Right lobe of liver (tissue), 4 donors: ENCODE data around the gene KRTAP3-1.

Source experiments
- POLR2A ChIP-seq: fragments of 450-650 bp; IDR thresholded peaks from one replicate; pipeline ENCODE4 v1.6.1; 2017; ENCODE audit warnings: antibody characterized with exemption, mild to moderate bottlenecking
- TF ChIP-seq, protein P1 (sequence below), 4 donors: fragments of 200-600 bp in 3 of 4; fragments of 450-650 bp in 1 of 4; IDR thresholded peaks; one replicate each; pipeline versions ENCODE4 v1.5.1 to v1.8.0; 2016 to 2022; ENCODE audit warnings: antibody characterized with exemption in 4 of 4, mild to moderate bottlenecking in 2 of 4
- donor health status: DM: no; HTN: no; CAD: no.
- donor health status: DM: no; HTN: no; CAD: no.
- donor health status: DM: no; HTN: yes; CAD: no.

DNA sequence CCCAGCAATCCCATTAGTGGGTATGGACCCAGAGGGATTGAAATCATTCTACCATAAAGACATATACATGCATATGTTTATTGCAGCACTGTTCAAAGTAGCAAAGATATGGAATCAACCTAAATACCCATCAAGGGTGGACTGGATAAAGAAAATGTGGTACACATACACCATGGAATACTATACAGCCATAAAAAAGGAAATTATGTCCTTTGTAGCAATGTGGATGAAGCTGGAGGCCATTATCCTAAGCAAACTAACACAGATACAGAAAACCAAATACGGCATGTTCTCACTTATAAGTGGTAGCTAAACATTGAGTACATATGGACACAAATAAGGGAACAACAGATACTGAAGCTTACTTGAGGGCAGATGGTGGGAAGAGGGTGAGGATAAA lies 48.6 kb upstream of the KRTAP3-1 start:
- TF ChIP-seq, protein P1, sequence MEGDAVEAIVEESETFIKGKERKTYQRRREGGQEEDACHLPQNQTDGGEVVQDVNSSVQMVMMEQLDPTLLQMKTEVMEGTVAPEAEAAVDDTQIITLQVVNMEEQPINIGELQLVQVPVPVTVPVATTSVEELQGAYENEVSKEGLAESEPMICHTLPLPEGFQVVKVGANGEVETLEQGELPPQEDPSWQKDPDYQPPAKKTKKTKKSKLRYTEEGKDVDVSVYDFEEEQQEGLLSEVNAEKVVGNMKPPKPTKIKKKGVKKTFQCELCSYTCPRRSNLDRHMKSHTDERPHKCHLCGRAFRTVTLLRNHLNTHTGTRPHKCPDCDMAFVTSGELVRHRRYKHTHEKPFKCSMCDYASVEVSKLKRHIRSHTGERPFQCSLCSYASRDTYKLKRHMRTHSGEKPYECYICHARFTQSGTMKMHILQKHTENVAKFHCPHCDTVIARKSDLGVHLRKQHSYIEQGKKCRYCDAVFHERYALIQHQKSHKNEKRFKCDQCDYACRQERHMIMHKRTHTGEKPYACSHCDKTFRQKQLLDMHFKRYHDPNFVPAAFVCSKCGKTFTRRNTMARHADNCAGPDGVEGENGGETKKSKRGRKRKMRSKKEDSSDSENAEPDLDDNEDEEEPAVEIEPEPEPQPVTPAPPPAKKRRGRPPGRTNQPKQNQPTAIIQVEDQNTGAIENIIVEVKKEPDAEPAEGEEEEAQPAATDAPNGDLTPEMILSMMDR (IDR thresholded peaks at IDR 0.05) = no peak
- TF ChIP-seq POLR2A = no peak
